Measurements from ENCODE around the gene PLK2.

DNA sequence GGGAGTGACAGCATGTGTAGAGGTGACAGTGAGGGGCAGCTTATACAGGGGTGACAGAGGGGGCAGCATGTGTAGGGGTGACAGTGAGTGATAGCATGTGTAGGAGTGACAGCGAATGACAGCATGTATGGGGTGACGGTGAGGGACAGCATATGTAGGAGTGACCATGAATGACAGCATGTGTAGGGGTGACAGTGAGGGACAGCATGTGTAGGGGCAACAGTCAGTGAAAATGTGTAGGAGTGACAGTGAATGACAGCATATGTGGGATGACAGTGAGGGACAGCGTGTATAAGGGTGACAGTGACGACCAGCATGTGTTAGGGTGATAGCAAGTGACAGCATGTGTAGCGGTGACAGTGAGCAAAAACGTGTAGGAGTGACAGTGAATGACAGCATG, 21.9 kb upstream of the PLK2 start:
- TF ChIP-seq EZH2 (IDR thresholded peaks at IDR 0.05) = no peak
- TF ChIP-seq POLR2AphosphoS5 (IDR thresholded peaks at IDR 0.05; ENCODE audit: borderline replicate concordance, low read depth, low read length) = no peak

Measured in SK-N-MC (cell line).